K562 (cell line): ENCODE results near the gene SPHK1.

ENCODE experiments used
- BCOR ChIP-seq: fragments of 450-650 bp; IDR thresholded peaks from 2 replicates; pipeline ENCODE4 v1.6.1; 2016
- ELF4 ChIP-seq: fragments of 450-650 bp; formaldehyde crosslinking; IDR thresholded peaks from 2 replicates; pipeline ENCODE4 v1.4.0; 2022; ENCODE audit warnings: missing genetic modification characterization
- EP300 ChIP-seq: IDR thresholded peaks from 2 replicates; pipeline ENCODE4 v1.6.1; 2012; ENCODE audit warnings: low read length, improper control_type of control experiment
- HDAC3 ChIP-seq: fragments of 450-650 bp; IDR thresholded peaks from 2 replicates; pipeline ENCODE4 v1.6.1; 2018; ENCODE audit warnings: borderline replicate concordance, mild to moderate bottlenecking, moderate library complexity; ENCODE audit not compliant: partially characterized antibody
- KLF1 ChIP-seq: fragments of 450-650 bp; IDR thresholded peaks from 2 replicates; pipeline ENCODE4 v1.6.1; 2016; ENCODE audit warnings: missing genetic modification characterization, missing compliant biosample characterization
- POLR2G ChIP-seq: fragments of 200-400 bp; formaldehyde crosslinking; IDR thresholded peaks from 2 replicates; pipeline ENCODE4 v1.6.1; 2017; ENCODE audit warnings: low read depth, mild to moderate bottlenecking, antibody characterized with exemption, low read length, moderate library complexity
- RBM25 ChIP-seq: fragments of 200-400 bp; formaldehyde crosslinking; IDR thresholded peaks from 2 replicates; pipeline ENCODE4 v1.6.1; 2018; ENCODE audit warnings: low read length, low read depth, moderate library complexity; ENCODE audit not compliant: severe bottlenecking
- RBM39 ChIP-seq: fragments of 200-400 bp; formaldehyde crosslinking; optimal IDR thresholded peaks from 2 replicates; pipeline ENCODE3; 2018; ENCODE audit warnings: low read depth, low read length
- RCOR1 ChIP-seq, 2 experiments: IDR thresholded peaks; 2 replicates each; pipeline ENCODE4 v1.6.1; 2012; ENCODE audit warnings: low read depth in 2 of 2, low read length in 2 of 2, borderline replicate concordance in 1 of 2, improper control_type of control experiment in 1 of 2
- TAF1 ChIP-seq: IDR thresholded peaks from 2 replicates; pipeline ENCODE4 v1.6.1; 2011; ENCODE audit warnings: mild to moderate bottlenecking, low read length, moderate library complexity; ENCODE audit not compliant: insufficient read depth, control insufficient read depth, severe bottlenecking; ENCODE audit errors: extremely low read depth
- TF ChIP-seq, protein P1 (sequence below): fragments of 450-650 bp; IDR thresholded peaks from 2 replicates; pipeline ENCODE4 v1.6.1; 2016; ENCODE audit warnings: missing biosample characterization, missing genetic modification characterization
- TF ChIP-seq, protein P2 (sequence below): fragments of 450-650 bp; IDR thresholded peaks from 2 replicates; pipeline ENCODE4 v1.6.1; 2016; ENCODE audit warnings: mild to moderate bottlenecking

DNA sequence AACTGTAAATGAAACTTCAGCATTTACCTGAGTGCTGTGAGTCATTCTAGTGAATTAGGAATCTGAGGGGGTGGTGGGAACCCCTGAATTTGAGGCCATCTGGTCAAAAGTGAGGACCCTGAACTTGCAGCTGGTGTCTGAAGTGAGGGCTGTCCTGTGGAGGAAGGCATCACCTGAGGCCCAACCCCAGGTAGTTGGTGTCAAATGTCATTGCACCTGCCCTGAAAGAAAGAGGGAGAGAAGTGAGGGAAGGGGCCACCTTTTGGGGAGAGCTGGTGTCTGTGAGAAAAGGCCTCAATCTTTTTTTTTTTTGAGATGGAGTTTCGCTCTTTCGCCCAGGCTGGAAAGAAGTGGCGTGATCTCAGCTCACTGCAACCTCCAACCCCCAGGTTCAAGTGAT lies 18.2 kb upstream of the SPHK1 start:
- TF ChIP-seq BCOR (no peak), POLR2G (no peak), RBM39 (no peak), RCOR1 (IDR thresholded peaks at IDR 0.05; ENCODE audit: borderline replicate concordance in 1 of 2, low read depth in 2 of 2, low read length in 2 of 2) (no peak), HDAC3 (no peak), TAF1 (no peak), RBM25 (no peak), KLF1 (tag) (no peak), EP300 (no peak), ELF4 (CRISPR knock-in tag) (no peak)
- TF ChIP-seq, protein P1, sequence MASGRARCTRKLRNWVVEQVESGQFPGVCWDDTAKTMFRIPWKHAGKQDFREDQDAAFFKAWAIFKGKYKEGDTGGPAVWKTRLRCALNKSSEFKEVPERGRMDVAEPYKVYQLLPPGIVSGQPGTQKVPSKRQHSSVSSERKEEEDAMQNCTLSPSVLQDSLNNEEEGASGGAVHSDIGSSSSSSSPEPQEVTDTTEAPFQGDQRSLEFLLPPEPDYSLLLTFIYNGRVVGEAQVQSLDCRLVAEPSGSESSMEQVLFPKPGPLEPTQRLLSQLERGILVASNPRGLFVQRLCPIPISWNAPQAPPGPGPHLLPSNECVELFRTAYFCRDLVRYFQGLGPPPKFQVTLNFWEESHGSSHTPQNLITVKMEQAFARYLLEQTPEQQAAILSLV (tag): no peak
- TF ChIP-seq, protein P2, sequence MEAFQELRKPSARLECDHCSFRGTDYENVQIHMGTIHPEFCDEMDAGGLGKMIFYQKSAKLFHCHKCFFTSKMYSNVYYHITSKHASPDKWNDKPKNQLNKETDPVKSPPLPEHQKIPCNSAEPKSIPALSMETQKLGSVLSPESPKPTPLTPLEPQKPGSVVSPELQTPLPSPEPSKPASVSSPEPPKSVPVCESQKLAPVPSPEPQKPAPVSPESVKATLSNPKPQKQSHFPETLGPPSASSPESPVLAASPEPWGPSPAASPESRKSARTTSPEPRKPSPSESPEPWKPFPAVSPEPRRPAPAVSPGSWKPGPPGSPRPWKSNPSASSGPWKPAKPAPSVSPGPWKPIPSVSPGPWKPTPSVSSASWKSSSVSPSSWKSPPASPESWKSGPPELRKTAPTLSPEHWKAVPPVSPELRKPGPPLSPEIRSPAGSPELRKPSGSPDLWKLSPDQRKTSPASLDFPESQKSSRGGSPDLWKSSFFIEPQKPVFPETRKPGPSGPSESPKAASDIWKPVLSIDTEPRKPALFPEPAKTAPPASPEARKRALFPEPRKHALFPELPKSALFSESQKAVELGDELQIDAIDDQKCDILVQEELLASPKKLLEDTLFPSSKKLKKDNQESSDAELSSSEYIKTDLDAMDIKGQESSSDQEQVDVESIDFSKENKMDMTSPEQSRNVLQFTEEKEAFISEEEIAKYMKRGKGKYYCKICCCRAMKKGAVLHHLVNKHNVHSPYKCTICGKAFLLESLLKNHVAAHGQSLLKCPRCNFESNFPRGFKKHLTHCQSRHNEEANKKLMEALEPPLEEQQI: no peak
